SH-SY5Y (cell line): ENCODE data around the gene ACTRT2.

Experiments
- GATA2 ChIP-seq: IDR thresholded peaks from 2 replicates; pipeline ENCODE4 v1.6.1; 2011; ENCODE audit warnings: mild to moderate bottlenecking, low read depth, low read length
- GATA3 ChIP-seq: IDR thresholded peaks from 2 replicates; pipeline ENCODE4 v1.6.1; 2011; ENCODE audit warnings: low read depth, mild to moderate bottlenecking, low read length, moderate library complexity

DNA sequence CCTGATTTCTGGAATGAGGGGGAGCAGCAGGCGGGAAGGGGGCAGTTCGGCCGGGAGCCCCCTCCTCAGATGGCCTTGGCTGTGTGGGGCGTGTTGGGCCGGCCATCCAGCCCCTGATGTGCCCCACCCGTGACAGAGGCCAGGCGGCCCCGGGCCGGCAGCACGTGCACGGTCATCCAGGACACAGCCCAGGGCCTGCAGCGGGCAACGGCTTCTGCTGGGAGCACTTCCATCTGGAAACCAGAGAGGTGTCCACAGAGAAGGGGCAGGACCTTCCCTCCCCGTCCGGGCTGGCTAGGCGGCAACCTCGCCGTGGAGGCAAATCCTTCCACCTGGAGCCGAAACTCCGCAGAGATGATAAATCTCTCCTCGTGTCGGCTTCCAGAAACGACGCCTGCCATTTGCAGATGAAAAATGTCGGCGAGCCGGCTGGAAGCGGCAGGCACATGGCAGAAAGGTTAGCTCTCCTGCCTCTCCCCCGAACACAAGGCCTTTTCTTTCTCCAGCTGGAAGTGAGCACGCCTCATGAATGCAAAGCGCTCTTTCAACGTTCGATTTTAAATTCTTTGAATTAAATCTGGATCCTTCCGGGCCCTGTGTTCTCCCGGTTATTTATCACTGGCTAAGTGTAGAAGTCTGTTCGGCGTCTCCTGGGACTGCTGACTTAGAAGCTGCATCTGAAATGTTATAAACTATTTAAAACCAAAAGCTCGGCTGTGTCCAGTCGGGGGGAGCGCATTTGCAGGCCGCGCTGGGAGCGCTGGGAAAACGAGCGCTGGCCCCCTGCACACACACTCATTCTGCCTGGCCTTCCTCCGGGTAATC lies 9.4 kb upstream of the ACTRT2 start:
- TF ChIP-seq GATA2 (no peak), GATA3 (no peak)
